ENCODE results near the gene NXF1. TPM values are rescaled to one million over a fixed set of nuclear protein-coding genes. Genes with fewer than 3 reads are reported as not detected.

The NXF1 gene
- total RNA-seq, 1 experiment from 2014 or later, result 69.0 TPM

GRCh38 chr11:62774407-62774806, 30.8 kb downstream of the NXF1 start:
- no peak overlapping the region for H2BK12ac ChIP-seq (ENCODE audit: insufficient read length, low read depth, low read length)
- H2BK15ac ChIP-seq (ENCODE audit: low read depth, low read length), result no peak overlapping the region
- H3K56ac ChIP-seq (ENCODE audit: insufficient read length, low read depth, low read length), result no peak overlapping the region
- no peak overlapping the region; a peak in 1 of 5 replicates for H3K4me3 Mint-ChIP-seq
- H4K91ac ChIP-seq (ENCODE audit: insufficient read length, low read depth, low read length), result no peak overlapping the region
- no peak for DNase-seq
- H2BK5ac ChIP-seq (ENCODE audit: insufficient read length, low read length), result no peak overlapping the region
- no peaks in the 10 kb centered on the region; a peak in 1 of 5 replicates for H3K9me3 Mint-ChIP-seq
- H3K36me3 Mint-ChIP-seq (ENCODE audit: insufficient read depth in 1 of 3, low read depth in 3 of 3), result peaks cover 29 to 50% (median 46%) of the 10 kb centered on the region in 3 experiments
- no peak overlapping the region for H3K18ac ChIP-seq (ENCODE audit: insufficient read length, low read depth, low read length)
- peaks cover 15 to 19% of the 10 kb centered on the region in 2 experiments for H3K4me1 Mint-ChIP-seq
- no peak overlapping the region for H2BK20ac ChIP-seq (ENCODE audit: low read depth, low read length, poor library complexity, severe bottlenecking)
- no peak overlapping the region for H2BK120ac ChIP-seq (ENCODE audit: low read depth, low read length, poor library complexity, severe bottlenecking)
- no peaks in the 10 kb centered on the region for H3K27me3 ChIP-seq (ENCODE audit: insufficient read depth, low read length)
- H3K79me2 ChIP-seq (ENCODE audit: insufficient read depth, low read length), result peaks cover 3% of the 10 kb centered on the region; the same call in 1 of the 2 replicates
- H3K27me3 Mint-ChIP-seq (ENCODE audit: low read depth), result no peaks in the 10 kb centered on the region
- TF ChIP-seq, protein P1, sequence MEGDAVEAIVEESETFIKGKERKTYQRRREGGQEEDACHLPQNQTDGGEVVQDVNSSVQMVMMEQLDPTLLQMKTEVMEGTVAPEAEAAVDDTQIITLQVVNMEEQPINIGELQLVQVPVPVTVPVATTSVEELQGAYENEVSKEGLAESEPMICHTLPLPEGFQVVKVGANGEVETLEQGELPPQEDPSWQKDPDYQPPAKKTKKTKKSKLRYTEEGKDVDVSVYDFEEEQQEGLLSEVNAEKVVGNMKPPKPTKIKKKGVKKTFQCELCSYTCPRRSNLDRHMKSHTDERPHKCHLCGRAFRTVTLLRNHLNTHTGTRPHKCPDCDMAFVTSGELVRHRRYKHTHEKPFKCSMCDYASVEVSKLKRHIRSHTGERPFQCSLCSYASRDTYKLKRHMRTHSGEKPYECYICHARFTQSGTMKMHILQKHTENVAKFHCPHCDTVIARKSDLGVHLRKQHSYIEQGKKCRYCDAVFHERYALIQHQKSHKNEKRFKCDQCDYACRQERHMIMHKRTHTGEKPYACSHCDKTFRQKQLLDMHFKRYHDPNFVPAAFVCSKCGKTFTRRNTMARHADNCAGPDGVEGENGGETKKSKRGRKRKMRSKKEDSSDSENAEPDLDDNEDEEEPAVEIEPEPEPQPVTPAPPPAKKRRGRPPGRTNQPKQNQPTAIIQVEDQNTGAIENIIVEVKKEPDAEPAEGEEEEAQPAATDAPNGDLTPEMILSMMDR (conservative IDR thresholded peaks at IDR 0.05), result no peak
- H3T11ph ChIP-seq (ENCODE audit: low read length), result no peak overlapping the region
- no peak overlapping the region for H4K8ac ChIP-seq (replicated peaks; ENCODE audit: insufficient read length, low read depth, low read length)
- H3K27ac ChIP-seq (ENCODE audit: insufficient read length, low read depth, low read length), result no peak overlapping the region
- H3K4me1 ChIP-seq (ENCODE audit: insufficient read depth, low read length), result no peaks in the 10 kb centered on the region
- H4K20me1 ChIP-seq (ENCODE audit: control insufficient read depth, insufficient read depth, insufficient read length), result no peaks in the 10 kb centered on the region
- H3K27ac Mint-ChIP-seq, result peak overlapping the region in 1 of 3 experiments; percentile 83; a peak in 2 of 7 replicates
- WGBS (ENCODE audit: extremely low coverage, insufficient read length, low lambda C conversion rate), result no CpG with 5 or more reads among the region's 6 CpGs
- no peak overlapping the region for H3K4ac ChIP-seq (ENCODE audit: low read depth, low read length)
- no peak overlapping the region for H3K4me2 ChIP-seq (ENCODE audit: insufficient read depth, insufficient read length, low read length)
- H3K23ac ChIP-seq (ENCODE audit: insufficient read length, low read depth, low read length), result no peak overlapping the region
- H4K5ac ChIP-seq (ENCODE audit: insufficient read length, low read depth, low read length), result no peak overlapping the region
- H3K9ac ChIP-seq (ENCODE audit: extremely low read depth, insufficient read length, low read length), result no peak overlapping the region
- H3K79me1 ChIP-seq (ENCODE audit: insufficient read depth, low read depth, low read length, poor library complexity, severe bottlenecking), result no peaks in the 10 kb centered on the region
- no peak overlapping the region for H3K14ac ChIP-seq (ENCODE audit: insufficient read depth, low read length)
- peaks cover 6% of the 10 kb centered on the region for H3K23me2 ChIP-seq (ENCODE audit: insufficient read length, low read depth, low read length, poor library complexity, severe bottlenecking)
- no peak overlapping the region for H2AK5ac ChIP-seq (ENCODE audit: insufficient read length, low read length)
- H3K9me3 ChIP-seq (ENCODE audit: control insufficient read depth, low read depth, low read length), result no peaks in the 10 kb centered on the region
- H2AFZ ChIP-seq (ENCODE audit: low read length), result no peak overlapping the region
